GM18505 (cell line): ENCODE results near the gene GAGE13.
"Not testable (repeated sequence)": the region's sequence is repeated elsewhere in the genome, so short reads cannot be mapped to it uniquely, and the experiment has no call there.

Experiments used
- ATAC-seq: cut with Tn5 transposase; IDR thresholded peaks from one replicate; pipeline ENCODE4 v1.9.1; 2021; ENCODE audit not compliant: unreplicated experiment
- POLR2A ChIP-seq: IDR thresholded peaks from 4 replicates; pipeline ENCODE4 v1.6.1; 2011; ENCODE audit warnings: borderline replicate concordance; ENCODE audit not compliant: insufficient read depth, insufficient read length; ENCODE audit errors: extremely low read depth

The GAGE13 gene

GRCh38 chrX:49331282-49331681 is at the start of gene GAGE13:
TSS of gene GAGE13 (plus strand) at chrX:49331582. CDS start at chrX:49332738, 1,156 bp downstream.
- ATAC-seq = not testable (repeated sequence)

- no peak for ATAC-seq
- no peak for TF ChIP-seq POLR2A
Observed at GRCh38 chrX:49282647-49283011, 48.8 kb upstream of the GAGE13 start.

GRCh38 chrX:49284212-49284611 is 47.2 kb upstream of the GAGE13 start:
- TF ChIP-seq POLR2A = no peak
- ATAC-seq = no peak

GRCh38 chrX:49286136-49286535 is 45.2 kb upstream of the GAGE13 start:
- no peak for ATAC-seq
- TF ChIP-seq POLR2A = no peak

- TF ChIP-seq POLR2A = no peak
- ATAC-seq = no peak
Observed at GRCh38 chrX:49286581-49286980, 44.8 kb upstream of the GAGE13 start.

- no peak for ATAC-seq
- TF ChIP-seq POLR2A = no peak
Observed at GRCh38 chrX:49287665-49288064, 43.7 kb upstream of the GAGE13 start.

GRCh38 chrX:49290215-49290614 is 41.2 kb upstream of the GAGE13 start:
- ATAC-seq = no peak
- no peak for TF ChIP-seq POLR2A

- ATAC-seq = no peak
- TF ChIP-seq POLR2A = no peak
Observed at GRCh38 chrX:49291615-49292337, 39.6 kb upstream of the GAGE13 start.

- TF ChIP-seq POLR2A = no peak
- ATAC-seq = no peak
Observed at GRCh38 chrX:49292400-49293362, 38.7 kb upstream of the GAGE13 start.

GRCh38 chrX:49299293-49299692 is 32.1 kb upstream of the GAGE13 start:
- not testable (repeated sequence) for ATAC-seq

- ATAC-seq = no peak
- TF ChIP-seq POLR2A = no peak
Observed at GRCh38 chrX:49300703-49301102, 30.7 kb upstream of the GAGE13 start.

- no peak for ATAC-seq
- no peak for TF ChIP-seq POLR2A
Observed at GRCh38 chrX:49303346-49303745, 28.0 kb upstream of the GAGE13 start, which contains the start of gene GAGE10. TSS of gene GAGE10 (plus strand) at chrX:49303646. CDS start at chrX:49304860, 1,214 bp downstream.

GRCh38 chrX:49307775-49308174 is 23.6 kb upstream of the GAGE13 start:
- ATAC-seq = not testable (repeated sequence)
